HG03103 (cell line): ENCODE measurements around the gene PTPN21.

ENCODE experiments used
- ATAC-seq: cut with Tn5 transposase; IDR thresholded peaks from one replicate; pipeline ENCODE4 v1.9.1; 2021; ENCODE audit warnings: low read depth; ENCODE audit not compliant: unreplicated experiment

Gene PTPN21

DNA sequence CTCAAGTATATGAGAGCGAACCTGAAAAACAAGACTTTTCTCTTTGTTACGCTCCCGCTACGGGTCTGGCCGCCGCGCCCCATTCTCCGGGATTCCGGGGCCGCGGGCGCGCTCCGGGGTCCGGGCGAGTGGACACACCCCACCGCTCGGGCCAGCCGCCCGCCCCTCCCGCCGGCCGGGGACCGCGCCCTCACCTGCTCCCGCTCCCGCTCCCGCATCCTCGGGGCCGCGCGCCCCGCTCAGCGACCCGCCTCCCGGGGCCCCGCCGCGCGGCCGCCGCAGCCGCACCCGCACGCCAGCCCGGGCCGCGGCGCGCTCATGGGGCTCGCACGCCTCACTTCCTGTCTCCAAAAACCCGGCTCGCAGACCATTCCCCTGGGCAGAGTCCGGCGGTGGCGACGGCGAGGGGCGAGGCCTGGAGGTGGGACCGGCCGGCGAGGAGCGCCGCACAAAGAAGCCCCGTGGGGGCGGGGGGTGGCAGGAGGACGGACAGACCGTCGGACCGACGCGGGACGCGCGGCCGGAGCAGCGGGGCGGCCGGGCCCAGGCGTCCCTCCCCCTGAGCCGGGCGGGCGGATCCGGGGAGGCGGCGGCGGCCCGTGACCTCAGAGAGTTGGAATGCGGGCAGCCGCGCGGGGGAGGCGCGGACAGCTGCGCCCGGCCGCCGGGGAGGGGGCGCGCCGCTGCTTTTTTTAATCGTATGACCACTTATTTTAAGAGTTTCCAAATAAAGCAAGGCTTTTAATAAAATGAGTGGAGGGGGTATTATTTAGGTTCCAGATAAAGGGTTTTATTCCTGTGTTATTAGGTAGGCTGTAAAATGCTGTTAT, at the start of gene PTPN21:
Gene PTPN21 (minus strand): TSS at position 551 of the 830 bp plus-strand sequence. CDS start 4,590 bp downstream, outside the sequence.
- no peak for ATAC-seq

DNA sequence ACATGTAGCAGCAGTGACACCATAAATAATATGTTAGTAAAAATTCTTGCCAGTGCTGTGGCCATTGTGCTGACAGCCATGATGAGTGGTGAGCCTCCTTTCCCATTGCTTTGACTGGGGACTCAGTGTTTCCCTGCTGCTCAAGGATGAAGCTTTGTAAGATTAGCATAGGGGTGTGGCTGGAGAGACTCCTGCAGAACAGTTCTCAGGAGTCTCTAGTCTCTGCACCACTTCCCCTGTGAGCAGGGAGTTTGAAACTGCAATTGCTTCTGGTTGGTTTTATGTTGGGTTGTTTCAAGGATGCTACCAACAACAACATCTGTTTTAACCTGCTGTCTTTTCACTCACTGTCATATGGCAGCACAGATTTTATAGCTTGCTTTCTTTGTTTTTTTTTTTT, 49.4 kb upstream of the PTPN21 start:
- no peak for ATAC-seq

DNA sequence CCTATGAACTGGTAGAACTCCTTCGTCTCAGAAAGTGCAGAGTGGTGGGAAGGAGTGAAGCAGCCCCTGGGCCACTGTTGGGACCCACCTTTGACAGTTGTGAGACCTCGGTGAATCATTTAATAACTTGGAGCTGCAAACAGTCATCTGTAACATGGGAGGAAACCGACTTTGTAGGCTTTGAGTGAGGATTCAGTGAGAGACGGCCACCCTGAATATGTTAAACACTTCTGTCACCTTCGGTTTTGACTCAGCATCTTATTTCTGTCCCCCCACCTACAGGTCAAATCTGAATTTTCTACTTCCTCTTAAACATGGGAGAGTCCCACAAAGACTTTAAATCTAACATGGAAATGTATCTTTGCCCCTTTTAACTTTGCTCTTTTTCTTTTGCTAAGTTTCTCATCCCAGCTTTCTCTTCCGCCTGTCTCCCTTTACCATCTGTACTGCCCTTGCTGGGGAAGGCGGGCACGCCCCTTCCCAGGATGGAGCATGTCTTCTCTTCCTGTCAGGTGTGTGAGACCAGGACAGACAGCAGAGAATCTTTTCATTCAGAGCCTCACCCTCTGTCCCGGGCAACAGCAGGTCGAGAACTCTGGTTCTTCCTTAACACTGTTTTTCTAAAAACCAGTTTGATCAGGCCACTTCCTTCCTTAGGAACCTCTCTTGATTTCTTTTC, 45.1 kb upstream of the PTPN21 start:
- peak; percentile 87 for ATAC-seq

DNA sequence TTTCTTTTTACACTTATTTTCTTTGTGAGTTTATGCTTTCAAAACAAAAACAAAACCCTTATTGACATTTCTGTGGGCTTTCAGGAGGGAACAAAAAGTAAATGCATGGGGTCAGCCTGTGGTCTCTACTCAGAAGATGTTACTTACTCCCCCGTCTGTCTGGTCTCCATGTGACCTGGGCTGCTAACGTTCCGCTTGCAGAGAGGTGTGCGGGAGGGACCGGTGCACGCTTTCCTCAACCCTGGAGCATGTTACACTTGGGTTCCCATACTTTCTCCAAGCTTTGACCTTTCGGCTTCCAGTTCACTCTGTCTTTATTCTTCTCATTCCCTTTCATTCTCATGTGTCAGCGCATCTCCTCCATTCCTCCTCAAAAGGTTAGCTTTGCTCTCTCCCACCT, 44.5 kb upstream of the PTPN21 start:
- ATAC-seq: peak; percentile 27

DNA sequence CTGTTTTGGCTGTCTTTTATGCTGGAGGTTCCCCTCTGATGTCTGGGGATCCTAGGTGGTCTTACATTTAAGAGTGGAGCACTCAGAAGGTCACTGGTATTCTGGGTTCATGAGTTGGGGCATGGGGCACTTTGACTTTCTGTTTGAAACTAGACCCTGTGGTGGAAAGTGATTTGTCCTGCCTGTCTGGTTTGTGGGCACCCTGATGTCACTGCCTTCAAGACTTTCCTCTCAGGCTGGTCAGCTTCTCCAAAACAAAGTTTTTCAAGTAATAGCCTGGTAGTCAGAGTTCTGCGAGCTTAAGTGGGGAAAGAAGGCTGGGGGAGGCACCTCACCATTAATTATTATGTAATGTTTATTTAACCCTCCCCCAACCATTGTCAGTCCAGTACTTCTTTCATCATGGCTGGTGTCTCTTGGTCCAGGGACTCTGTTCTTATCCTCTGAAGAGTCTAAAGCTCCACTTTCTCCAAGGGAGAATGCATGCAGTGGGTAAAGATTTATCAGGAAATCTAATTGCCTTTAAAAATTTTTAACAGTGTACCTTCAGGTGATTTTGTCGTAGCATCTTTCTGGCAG, 43.4 kb upstream of the PTPN21 start:
- no peak for ATAC-seq

DNA sequence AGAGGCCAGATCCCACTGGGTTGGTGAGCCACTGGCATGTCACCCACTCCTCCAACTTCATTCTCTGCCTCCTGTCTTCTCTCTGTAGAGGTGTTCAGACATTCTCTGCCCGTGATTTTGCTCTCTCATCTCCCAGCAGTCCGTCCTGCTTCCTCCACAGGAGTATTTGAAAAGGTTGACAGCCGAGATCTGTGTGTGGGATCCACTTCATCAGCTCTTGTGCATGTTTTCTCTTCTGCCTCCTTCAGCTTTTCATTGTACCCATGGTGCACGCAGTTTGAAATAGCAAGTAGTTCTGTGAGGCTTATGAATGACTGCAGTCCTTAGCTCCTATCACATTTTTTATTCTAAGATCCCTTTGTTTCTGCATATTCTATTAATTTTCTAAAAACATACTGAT, 42.8 kb upstream of the PTPN21 start:
- no peak for ATAC-seq

DNA sequence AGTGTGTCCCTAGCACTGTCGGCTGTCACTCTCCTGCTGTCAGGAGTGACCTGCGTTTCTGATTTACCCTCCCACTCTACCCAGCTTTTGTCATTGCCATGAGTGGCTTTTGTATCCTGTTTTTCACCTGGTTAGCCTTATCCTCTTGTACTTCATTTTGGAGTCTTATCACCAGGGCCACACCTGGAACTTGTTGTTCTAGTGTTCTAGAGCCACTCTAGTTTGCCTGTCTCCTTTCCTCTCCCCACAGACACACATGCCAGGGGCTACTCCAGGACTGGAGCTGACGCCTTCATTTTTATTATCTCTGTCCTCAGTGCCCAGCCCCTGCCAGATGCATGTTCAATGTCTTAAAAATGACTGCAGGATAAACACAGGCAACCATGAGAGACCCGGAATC, 42.2 kb upstream of the PTPN21 start:
- no peak for ATAC-seq

DNA sequence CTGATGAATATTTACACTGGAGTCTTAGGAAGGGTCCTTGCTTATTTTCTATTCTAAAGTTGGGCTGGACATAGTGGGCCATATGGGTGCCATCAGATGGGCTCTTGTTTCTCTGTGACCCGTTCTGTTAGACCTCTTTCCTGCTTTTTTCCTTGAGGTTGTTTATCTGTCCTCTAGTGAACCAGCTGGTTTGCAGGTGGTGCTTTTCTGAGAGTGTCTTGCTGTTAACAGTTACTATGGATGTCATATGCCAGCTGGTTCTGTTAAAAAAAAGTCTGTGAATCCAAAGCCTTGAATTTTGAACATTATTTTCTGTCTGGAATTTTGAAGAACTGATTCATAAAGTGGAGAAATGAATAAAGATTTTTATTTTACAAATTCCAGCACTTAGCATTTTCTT, 37.2 kb upstream of the PTPN21 start:
- no peak for ATAC-seq

DNA sequence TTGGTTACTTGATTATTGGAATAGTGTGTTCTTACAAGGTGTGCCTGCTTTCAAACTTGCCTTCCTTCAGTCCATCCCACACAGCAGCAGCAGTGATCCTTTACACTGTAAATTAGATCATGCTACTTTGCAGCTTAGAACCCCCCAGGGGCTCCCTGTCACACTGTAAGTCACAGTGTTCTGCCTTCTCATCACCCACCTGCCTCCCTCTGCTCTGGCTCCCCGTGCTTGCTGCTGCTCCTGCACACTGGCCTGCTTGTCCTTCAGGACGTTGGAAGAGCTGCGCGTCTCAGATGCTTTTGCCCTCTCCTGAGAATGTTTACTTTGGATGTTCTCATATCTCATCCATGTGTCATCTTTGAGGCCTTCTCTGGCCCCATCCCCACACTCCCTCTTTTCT, 35.4 kb upstream of the PTPN21 start:
- no peak for ATAC-seq

DNA sequence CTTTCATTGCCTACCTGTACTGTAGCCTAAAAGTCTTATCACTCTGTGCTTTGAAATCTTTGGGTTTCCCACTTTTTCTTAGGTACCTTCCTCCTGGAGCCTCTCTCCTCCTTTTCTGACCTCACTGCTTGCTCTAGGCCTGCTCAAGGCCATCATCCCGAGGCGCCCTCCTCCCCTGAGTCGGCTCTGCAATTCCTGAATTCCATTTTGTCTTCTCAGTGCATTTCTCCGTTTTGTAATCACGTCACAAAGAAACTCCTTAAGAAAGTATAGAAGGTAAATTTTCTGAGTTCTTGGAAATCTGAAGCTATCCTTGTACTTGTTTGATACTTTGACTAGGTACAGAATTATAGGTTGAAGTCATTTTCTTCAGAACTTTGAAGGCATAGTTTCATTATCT, 33.3 kb upstream of the PTPN21 start:
- ATAC-seq: no peak

DNA sequence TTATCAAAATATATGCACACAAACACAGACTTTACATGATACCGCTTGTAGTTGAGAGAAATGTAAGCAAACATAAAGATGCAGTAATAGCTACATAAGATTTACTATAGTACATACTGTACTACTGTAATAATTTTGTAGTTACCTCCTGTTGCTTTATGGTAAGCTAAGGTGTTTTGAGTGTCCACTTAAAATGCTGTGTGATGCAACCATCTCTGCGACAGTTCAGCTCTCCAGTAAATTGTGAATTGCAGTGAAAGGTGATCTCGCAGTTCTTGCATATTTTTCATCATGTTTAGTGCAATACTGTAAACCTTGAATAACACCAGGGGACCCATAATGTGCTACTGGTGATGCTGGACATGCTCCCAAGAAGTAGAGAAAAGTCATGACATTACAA, 29.6 kb upstream of the PTPN21 start:
- no peak for ATAC-seq

DNA sequence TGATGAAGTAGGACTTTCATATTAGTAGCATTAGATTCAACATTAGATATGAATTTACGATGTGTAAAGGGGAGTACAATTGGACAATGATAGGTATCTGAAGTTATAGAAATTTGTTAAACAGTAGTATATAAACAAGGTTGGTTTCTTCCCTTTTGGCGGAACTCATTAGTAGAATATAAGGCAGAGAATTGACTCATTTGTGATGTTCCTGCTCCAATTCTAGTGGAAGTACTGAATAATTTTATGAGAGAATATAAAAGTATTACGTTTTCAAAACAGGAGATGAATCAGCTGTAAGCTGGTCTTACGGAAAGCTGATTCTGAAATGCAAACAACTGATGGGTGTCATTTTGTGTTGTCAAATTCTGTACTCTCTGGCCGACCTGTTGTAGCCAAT, 21.4 kb upstream of the PTPN21 start:
- no peak for ATAC-seq

DNA sequence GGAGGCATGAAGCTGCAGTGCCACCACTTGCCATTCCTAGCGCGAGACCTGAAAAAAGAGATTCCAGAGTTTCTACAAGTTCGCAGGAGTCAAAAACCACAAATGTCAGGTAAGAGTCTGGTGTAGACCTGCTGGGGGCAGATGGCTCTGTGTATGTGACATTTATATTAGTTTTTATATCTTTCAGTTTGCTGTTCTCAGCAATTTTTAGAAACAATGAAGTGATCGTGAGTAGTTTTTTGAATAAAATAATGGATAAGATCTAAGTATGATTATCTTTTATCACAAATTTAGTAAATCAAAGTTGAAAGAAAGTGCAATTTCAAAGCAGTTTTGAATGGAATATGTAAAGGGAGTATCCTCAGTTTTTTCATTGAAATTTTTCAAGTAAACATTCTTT, 17.3 kb upstream of the PTPN21 start:
- no peak for ATAC-seq

DNA sequence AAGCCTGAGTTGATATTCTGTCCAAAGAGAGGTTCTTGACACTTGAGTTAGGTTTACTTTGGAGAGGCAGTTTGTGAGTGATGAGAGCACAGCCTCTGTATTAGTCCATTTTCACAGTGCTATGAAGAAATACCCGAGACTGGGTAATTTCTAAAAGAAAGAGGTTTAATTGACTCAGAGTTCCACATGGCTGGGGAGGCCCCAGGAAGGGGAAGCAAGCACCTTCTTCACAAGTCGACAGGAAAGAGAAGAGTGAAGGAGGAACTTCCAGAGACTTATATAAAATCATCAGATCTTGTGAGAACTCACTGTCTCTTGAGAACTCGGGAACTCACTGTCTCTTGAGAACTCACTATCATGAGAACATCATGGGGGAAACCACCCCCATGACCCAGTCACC, 13.4 kb upstream of the PTPN21 start:
- no peak for ATAC-seq

DNA sequence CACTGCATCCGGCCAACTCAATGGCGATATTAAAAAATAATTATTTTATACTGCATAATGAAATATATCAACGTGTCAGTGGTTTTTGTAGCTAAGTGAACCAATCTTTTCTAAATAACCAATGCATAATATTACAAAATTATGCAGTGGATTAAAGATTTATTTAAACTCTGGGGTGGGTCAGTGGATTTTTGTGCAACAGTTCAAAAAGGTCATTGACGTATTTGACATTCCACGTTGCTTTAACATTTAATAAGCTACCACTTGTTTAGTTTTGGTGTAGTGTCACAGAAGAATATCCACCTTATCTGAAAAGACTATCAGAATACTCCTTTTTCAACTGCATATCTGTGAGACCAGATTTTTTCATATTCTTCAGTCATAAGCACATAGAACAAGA, 10.6 kb upstream of the PTPN21 start:
- no peak for ATAC-seq

DNA sequence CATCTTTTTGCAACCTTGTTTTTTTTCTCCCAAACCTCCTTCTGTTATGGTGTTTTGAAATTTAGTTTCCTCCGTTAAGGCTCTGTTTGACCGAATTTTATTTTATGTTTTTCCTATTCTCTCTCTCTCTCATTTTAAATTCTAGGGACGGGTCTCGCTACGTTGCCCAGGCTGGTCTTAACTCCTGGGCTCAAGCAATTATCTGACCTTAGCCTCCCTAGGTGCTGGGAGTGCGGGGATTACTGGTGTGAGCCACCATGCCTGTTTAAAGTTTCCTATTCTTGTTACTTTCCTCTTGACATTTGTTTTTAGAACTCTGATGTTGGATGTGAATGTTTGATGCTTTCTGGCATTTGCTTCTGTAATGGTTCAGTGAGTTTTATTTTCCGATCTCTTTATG, 9.0 kb upstream of the PTPN21 start:
- ATAC-seq: no peak

DNA sequence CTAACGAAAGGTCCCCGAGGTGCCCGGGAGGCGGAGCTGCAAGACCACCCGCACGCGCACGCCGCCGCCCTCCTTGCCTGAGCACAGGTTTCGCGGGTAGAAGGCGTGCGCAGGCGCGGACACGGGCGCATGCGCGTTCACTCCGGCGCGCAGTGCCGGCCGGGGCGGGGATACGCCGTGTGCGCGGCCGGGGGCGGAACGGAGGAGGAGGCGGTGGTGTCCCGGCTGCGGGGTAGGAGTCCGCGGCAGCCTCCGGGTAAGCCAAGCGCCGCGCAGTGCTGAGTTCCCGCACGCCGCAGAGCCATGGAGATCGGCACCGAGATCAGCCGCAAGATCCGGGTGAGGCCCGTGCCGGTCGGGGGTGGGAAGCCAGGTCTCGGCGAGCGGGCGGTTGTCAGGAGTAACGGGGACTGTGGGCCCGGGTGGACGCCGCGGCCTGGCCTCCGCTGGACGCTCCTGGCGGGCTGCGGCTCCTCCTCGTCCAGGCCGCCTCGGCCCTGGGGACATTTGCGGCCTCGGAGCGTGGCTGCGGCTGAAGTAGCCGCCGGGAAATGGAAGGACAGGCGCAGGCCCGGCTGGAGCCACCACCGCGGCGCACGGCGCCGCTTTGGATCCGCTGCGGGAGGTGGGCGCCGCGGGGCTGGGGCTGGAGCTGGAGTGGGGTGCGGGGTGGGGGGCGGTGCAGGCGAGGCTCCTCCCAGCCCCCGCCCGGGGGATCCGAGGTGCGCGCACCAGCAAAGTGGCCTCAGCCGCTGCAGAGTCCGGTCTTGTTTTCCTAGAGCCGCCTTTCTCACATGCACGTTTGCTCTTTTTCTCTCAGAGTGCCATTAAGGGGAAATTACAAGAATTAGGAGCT, 8.3 kb upstream of the PTPN21 start, which contains the start of gene ZC3H14:
Gene ZC3H14 (plus strand): TSS at position 207 of the 856 bp plus-strand sequence. CDS start 97 bp downstream, at position 304.
- peak; percentile 93 for ATAC-seq

DNA sequence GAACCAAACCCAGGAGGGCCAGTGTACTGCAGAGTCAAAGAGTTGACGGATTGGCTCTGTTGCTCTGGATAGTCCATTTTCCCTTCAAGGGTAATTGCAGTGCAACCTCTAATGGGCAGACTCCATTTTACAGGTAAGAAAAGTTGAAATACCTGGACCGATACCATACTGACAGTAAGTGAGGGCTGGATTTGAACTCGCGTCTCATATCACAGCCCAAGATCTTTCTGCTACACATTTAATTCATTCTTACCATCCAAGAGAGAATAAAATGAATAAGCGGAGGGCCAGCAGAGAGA, 7.7 kb upstream of the PTPN21 start:
- ATAC-seq: peak; percentile 10

DNA sequence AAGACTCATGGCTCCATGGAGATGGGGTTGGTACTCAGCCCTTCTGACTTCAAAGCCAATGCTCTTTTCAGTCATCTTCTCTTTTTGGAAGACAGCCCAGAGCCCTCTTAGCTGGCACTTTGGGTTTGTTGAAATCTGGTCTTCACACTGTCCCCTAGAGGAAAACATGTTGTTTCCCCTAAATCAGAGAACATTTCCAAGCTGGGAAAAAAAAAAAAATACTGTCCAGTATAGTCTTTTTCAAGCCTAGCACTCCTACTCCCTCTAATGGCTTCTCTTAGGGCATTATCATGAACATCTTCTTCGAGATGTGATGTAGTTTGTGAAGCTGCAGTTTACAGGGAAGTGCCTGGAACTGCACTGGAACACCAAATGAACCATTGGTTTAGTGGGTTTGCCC, 5.0 kb upstream of the PTPN21 start:
- ATAC-seq: no peak

DNA sequence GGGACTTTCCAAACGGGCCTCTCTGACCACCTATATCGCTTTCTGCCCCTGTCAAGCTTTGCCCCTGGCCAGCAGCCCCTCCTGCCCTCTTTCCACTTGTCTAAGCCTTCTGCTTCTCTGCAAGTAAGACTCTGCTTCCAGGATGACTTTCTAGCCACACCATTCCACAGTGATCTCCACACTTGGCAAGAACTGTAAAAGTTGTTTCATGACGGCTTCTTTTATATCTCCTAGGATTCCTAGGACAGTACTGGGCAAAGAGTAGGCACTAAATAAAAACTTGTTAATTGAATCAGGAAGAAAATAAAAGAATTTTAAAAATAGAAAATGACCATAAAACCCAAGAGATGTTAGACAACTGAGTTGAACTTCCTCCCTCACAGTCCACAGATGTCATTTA, 1.8 kb upstream of the PTPN21 start:
- no peak for ATAC-seq

DNA sequence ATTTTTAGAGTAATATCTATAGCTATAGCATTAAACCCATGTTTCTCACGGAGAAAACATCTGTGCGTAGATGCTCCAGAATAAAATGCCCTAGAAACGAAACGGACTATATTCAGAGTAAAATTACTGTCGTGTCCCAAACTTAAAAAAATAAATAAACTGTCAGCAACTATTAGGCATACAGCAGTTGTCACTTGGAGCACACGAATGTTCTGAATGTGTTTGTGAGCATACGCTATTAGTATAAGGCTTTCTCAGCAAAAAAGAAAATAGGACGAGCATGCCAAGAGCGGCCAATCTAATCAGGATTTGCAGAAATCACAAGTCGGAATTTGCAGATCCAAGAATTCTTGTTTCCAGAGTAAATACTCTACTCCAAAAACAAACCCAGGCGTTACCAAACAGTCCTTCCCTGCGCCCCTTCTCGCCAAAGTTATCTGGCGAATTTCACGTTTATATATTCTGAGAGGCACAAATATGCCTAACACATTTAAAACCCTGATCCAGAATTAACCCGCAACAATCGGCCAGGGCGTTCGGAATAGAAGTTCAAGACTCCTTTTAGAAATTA, 836 bp downstream of the PTPN21 start:
- ATAC-seq: no peak
